GM18867 (cell line): ENCODE data around the gene RESF1.

Source experiments
- ATAC-seq: cut with Tn5 transposase; IDR thresholded peaks from one replicate; pipeline ENCODE4 v1.9.1; 2021; ENCODE audit warnings: mild to moderate bottlenecking, moderate library complexity; ENCODE audit not compliant: unreplicated experiment

Gene RESF1

GRCh38 chr12:32005496-32006125 is 46.4 kb downstream of the RESF1 start:
- ATAC-seq, result no peak
